ENCODE data around the gene TEX38.
"Not testable (repeated sequence)": the region's sequence is repeated elsewhere in the genome, so short reads cannot be mapped to it uniquely, and the experiment has no call there.

Gene TEX38

GRCh38 chr1:46689897-46690296 is 18.2 kb downstream of the TEX38 start:
- TF ChIP-seq CTCF (IDR thresholded peaks at IDR 0.05; ENCODE audit: low read depth, low read length): no peak
- H3K4me3 ChIP-seq (ENCODE audit: low read depth, low read length): no peak overlapping the region

- H3K4me3 ChIP-seq (ENCODE audit: low read depth, low read length): no peak overlapping the region
- no peak for TF ChIP-seq CTCF (IDR thresholded peaks at IDR 0.05; ENCODE audit: low read depth, low read length)
Observed at GRCh38 chr1:46690931-46691421, 19.3 kb downstream of the TEX38 start.

GRCh38 chr1:46691997-46692790 is 20.5 kb downstream of the TEX38 start:
- no peak for TF ChIP-seq CTCF (IDR thresholded peaks at IDR 0.05; ENCODE audit: low read depth, low read length)
- no peak overlapping the region for H3K4me3 ChIP-seq (ENCODE audit: low read depth, low read length)

GRCh38 chr1:46692811-46693770 is 21.4 kb downstream of the TEX38 start:
- no peak overlapping the region for H3K4me3 ChIP-seq (ENCODE audit: low read depth, low read length)

GRCh38 chr1:46694676-46695075 is 23.0 kb downstream of the TEX38 start:
- not testable (repeated sequence) for H3K4me3 ChIP-seq (ENCODE audit: low read depth, low read length)

More at GRCh38 chr1:46692811-46693770, 21.4 kb downstream of the TEX38 start:
- no peak for TF ChIP-seq CTCF (IDR thresholded peaks at IDR 0.05; ENCODE audit: low read depth, low read length)

- no peak overlapping the region for H3K4me3 ChIP-seq (ENCODE audit: low read depth, low read length)
- no peak for TF ChIP-seq CTCF (IDR thresholded peaks at IDR 0.05; ENCODE audit: low read depth, low read length)
Observed at GRCh38 chr1:46697053-46697452, 25.4 kb downstream of the TEX38 start.

GRCh38 chr1:46699666-46700065 is 28.0 kb downstream of the TEX38 start:
- no peak overlapping the region for H3K4me3 ChIP-seq (ENCODE audit: low read depth, low read length)
- no peak for TF ChIP-seq CTCF (IDR thresholded peaks at IDR 0.05; ENCODE audit: low read depth, low read length)

Measured in WI38 (cell line).